GM21381 (cell line): ENCODE data around the gene THAP11.
A peak's percentile ranks its signal among the peaks of the same experiment; 100 is the strongest.
"Not testable (repeated sequence)": the region's sequence is repeated elsewhere in the genome, so short reads cannot be mapped to it uniquely, and the experiment has no call there.

ENCODE experiments used
- ATAC-seq: cut with Tn5 transposase; IDR thresholded peaks from one replicate; pipeline ENCODE4 v1.9.1; 2021; ENCODE audit warnings: mild to moderate bottlenecking, moderate library complexity; ENCODE audit not compliant: unreplicated experiment

THAP11 gene

GRCh38 chr16:67861877-67862276 is 19.8 kb downstream of the THAP11 start:
- no peak for ATAC-seq

DNA sequence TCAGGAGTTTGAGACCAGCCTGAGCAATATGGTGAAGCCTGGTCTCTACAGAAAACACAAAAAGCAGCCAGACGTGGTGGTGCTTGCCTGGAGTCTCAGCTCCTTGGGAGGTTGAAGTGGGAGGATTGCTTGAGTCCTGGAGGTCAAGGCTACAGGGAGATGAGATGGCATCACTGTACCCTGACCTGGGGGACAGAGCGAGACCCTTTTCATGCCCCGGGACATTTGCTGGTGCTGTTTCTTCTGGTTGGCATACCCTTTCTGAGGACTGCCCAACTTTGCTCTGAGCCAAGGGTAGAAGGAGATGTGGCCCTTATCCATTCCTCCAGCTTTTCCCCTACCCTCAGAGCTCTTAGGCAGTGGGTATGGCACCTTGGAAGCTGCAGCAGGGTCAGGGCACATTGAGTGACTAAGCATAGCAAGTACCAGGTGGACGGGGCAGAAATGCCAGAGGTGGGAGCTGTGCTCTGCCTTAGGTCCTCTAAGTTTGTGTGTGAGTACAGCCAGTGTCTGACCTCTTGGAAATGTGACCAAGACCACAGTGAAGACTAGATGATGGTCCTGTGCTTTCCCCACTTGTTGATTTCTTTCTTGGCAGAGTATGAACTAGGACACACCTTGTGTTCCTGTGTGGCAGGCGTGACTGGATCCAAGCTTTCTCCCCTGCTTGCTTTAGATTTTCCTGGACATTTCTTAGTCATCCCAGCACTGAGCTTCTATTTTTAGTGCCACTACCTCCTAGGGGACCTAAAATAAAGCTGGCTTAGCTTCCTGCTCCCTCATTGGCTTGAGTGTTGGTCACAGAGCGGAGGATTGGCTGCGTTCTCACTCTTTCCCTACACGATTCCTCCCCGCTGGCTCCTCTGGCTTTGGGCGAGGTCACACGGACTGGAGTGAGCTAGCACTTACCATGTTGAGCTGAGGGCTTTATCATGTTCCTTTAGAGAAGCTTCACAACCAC is 20.8 kb downstream of the THAP11 start:
- no peak for ATAC-seq

DNA sequence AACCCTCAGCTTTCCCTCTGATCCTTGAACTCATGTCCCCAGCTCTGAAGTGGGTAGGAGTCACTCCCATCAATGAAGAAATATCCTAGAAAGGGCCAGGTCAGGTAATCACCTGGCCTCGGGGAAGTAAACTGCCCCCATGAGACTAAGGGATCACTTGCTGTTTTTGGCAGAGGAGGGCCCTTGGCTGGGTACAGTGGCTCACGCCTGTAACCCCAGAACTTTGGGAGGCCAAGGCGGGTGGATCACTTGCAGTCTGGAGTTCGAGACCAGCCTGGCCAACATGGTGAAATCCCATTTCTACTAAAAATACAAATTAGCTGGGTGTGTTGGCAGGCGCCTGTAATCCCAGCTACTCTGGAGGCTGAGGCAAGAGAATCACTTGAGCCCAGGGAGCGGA is 21.9 kb downstream of the THAP11 start:
- ATAC-seq, result not testable (repeated sequence)

DNA sequence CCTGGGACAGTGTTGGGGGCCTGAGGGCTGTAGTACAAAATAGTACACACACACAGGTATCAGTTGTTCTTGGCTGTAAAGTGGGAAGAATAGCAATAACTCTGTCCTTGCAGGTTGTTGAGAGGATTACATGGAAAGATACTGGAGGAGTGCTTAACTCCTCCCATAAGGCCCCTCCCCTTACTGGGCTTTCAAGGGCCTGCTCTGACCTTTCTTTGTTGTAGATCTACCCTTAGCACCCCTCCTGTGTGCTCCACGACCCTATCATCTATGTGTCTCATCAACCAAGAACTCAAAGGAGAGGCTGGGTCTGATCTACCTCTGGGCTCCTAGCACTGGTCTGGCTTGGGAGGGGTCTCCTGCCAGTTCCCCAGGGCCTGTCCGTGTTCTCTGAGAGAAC is 22.5 kb downstream of the THAP11 start:
- no peak for ATAC-seq

DNA sequence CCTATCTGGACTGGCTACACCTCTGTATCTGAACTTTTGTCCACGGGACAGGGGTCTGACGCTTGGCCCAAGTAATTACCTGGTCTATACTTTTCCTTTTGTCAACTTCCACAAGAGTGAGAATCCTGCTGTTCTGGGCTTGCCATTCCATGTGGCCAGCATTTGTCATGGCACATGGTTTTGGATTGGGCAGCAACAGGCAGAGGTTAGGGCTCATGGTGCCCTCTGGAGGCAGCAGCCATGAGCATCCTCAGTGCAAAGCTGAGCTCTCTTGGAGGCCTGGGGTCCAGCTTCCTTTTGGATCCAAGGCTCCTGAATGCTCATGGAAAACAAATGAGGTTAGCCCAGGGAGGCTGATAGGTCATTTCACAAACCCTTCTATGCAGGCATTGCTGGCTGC is 23.2 kb downstream of the THAP11 start:
- no peak for ATAC-seq

DNA sequence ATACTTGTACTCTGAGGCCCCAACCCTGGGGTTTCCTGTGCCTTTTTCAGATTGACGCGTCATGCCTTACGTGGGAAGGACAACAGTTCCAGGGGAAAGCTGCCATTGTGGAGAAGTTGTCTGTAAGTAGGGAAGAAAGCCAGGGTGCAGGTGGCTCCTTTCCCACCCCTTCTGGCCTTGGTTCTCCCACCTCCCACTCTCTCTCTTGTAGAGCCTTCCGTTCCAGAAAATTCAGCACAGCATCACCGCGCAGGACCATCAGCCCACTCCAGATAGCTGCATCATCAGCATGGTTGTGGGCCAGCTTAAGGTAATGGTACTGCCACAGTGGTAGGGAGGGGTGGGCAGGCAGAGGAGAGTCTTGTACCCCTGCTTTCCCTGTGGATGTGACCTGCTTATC is 26.2 kb downstream of the THAP11 start:
- no peak for ATAC-seq

DNA sequence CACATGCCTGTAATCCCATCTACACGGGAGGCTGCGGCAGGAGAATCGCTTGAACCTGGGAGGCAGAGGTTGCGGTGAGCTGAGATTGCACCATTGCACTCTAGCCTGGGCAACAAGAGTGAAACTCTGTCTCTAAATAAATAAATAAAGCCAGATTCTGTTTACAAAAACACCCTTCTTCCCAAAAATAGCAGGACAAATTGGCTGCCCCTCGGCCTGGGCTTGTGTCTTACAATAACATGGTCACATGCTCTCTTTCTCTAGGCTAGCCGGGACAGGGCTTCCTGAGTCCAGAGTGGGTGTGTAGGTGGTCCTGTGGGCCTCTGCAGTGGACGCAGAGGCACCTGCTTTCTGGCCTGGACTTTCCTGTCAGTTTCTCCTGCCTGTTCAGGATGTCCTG is 27.5 kb downstream of the THAP11 start:
- no peak for ATAC-seq

DNA sequence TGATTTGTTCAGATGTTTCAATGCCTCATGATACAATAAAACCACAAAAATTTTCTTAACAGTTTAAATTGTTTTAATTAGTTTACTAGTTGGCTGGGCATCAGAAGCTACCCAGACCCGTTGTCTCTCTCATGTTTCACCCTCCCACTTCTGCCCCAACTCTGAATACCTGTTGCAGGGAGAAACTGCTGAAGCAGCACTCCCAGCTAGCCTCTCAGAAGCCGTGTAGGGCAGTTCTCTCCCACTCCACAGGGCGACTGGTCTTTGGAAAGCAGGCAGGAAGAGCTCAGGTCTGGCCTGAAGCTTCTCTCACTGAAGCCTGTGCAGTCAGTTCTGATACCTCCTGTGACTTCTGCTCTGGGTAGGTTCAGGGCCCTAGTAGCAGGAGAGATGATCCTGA is 29.1 kb downstream of the THAP11 start:
- ATAC-seq, result no peak

GRCh38 chr16:67872131-67872630 is 30.1 kb downstream of the THAP11 start:
- ATAC-seq, result no peak

GRCh38 chr16:67872631-67873434 is 30.7 kb downstream of the THAP11 start, which contains the start of gene EDC4:
TSS of gene EDC4 (plus strand) at chr16:67873052. CDS start at chr16:67873262, 210 bp downstream.
- ATAC-seq, result peak; percentile 74

GRCh38 chr16:67873435-67874370 is 31.6 kb downstream of the THAP11 start:
- ATAC-seq, result peak; percentile 4

DNA sequence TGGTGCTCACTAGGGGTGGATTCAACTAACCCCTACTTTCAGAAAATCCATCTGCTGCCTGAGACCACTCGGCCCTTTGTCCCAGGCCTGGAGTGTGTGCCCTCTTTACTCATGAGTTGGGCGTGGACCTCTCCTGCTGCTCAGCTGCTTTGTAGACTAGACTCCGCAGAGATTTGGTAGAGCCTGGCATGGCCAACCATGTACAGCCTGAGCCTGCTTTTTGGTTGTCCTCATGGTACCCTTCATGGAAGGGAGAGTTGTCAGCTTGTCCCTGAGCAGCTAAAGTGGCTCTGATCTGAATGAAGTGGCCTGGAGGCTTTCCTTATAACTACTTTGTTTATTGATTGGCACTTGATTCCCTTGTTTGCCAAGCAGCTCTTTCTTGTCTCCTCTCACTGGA is 32.3 kb downstream of the THAP11 start:
- ATAC-seq, result no peak

DNA sequence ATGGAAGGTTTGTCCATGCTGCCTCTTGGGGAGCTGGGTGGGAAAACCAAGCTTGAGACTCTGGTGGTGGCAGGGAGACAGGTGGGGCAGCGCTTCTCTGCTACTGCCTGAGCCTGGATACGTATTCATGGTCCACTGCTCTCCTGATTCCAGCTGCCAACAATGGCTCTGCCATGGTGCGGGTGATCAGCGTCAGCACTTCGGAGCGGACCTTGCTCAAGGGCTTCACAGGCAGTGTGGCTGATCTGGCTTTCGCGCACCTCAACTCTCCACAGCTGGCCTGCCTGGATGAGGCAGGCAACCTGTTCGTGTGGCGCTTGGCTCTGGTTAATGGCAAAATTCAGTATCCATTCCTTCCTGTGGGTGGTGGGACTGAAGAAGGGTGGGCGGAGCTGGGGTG is 34.9 kb downstream of the THAP11 start:
- no peak for ATAC-seq

DNA sequence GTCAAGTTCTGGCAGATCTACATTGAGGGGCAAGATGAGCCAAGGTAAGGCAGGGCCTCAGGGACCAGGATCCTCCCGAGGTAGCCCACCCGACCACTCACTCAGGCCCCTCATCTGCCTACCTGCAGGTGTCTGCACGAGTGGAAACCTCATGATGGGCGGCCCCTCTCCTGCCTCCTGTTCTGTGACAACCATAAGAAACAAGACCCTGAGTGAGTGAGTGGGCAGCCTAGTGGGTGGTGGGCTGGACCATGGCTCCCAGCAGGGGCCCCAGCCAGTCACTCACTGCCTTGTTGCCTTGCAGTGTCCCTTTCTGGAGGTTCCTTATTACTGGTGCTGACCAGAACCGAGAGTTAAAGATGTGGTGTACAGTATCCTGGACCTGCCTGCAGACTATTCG is 36.1 kb downstream of the THAP11 start:
- ATAC-seq, result no peak

GRCh38 chr16:67878846-67879245 is 36.7 kb downstream of the THAP11 start:
- no peak for ATAC-seq

DNA sequence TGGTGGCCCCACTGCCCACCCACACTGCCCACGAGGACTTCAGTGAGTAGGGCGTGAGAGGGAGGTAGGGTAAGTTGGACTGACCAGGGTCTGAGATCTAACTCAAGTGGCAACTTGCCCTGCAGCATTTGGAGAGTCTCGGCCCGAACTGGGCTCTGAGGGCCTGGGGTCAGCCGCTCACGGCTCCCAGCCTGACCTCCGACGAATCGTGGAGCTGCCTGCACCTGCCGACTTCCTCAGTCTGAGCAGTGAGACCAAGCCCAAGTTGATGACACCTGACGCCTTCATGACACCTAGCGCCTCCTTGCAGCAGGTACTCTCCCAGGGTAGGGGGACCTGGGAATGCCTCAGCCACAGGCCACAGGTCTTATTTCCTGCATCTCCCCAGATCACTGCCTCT is 37.3 kb downstream of the THAP11 start:
- no peak for ATAC-seq

GRCh38 chr16:67879936-67880335 is 37.8 kb downstream of the THAP11 start:
- ATAC-seq, result no peak

DNA sequence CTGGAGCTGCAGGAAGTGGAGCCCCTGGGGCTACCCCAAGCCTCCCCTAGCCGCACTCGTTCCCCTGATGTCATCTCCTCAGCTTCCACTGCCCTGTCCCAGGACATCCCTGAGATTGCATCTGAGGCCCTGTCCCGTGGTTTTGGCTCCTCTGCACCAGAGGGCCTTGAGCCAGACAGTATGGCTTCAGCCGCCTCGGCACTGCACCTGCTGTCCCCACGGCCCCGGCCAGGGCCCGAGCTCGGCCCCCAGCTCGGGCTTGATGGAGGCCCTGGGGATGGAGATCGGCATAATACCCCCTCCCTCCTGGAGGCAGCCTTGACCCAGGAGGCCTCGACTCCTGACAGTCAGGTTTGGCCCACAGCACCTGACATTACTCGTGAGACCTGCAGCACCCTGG is 38.5 kb downstream of the THAP11 start:
- no peak for ATAC-seq

DNA sequence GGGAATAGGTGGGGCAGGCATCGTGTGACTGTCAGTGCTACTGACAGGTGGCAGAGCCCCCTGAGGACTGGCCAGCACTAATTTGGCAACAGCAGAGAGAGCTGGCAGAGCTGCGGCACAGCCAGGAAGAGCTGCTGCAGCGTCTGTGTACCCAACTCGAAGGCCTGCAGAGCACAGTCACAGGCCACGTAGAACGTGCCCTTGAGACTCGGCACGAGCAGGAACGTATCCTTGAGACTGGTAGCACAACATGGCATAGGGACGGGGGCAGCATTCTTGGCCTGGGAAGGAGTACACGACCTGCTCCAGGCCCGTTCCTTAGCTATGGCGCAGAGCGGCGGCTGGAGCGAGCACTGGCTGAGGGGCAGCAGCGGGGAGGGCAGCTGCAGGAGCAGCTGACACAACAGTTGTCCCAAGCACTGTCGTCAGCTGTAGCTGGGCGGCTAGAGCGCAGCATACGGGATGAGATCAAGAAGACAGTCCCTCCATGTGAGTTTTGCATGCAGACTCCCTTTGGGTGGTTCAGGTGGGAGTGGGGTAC is 39.6 kb downstream of the THAP11 start:
- no peak for ATAC-seq
